Measurements from ENCODE around the gene CAVIN2. TPM values are rescaled to one million over a fixed set of nuclear protein-coding genes. Genes with fewer than 3 reads are reported as not detected.

CAVIN2 gene
- polyA plus RNA-seq, 2 of the 4 experiments (the other 2 are of a cell fraction) = 9.6 to 20.3 TPM

DNA sequence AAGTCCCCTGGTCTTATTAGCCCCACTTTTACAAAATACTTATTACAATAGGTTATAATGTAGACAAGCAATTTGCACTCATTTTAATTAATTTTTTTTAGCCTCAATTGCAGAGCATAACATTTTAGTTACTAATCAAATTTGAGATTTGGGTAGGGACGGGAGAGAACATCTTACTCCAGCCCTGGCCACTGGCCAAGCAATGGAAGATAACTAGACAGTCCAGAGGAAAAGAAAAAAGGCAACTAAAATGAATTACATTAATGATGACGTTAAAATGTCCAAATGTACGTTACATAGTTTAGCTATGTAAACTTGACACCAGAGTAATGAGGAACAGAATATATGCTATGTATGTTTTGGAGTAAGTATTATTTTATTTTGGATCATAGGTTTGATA is 11.0 kb upstream of the CAVIN2 start:
- no peak overlapping the region for H3K4me3 ChIP-seq
- no peak for DNase-seq (ENCODE audit: low read depth in 1 of 2, low spot score in 1 of 2)
- ChIA-PET POLR2A (no interaction called here), CTCF (interaction anchor here (2.0 kb wide), 1 partner anchor 11 kb away, joined by 9 read pairs; the partner anchor contains the start of gene CAVIN2)
- no peak for ATAC-seq
- H3K9me3 ChIP-seq = 0 out of 3 replicates have a peak, but pooled peaks cover 2% of the 10 kb centered on the region
- WGBS (ENCODE audit: missing lambda C conversion rate) = 86% methylated on average over 3 of the region's 3 CpGs
- H3K4me1 ChIP-seq = peaks cover 27% of the 10 kb centered on the region
- no peak overlapping the region for H3K4me2 ChIP-seq
- no peak for FAIRE-seq
- H3K27ac ChIP-seq = no peak overlapping the region
- TF ChIP-seq HOXB5 (CRISPR knock-in tag; IDR thresholded peaks at IDR 0.05) (no peak), HOXB13 (CRISPR knock-in tag; IDR thresholded peaks at IDR 0.05; ENCODE audit: low read depth) (no peak), JUNB (IDR thresholded peaks at IDR 0.05) (no peak), FOSB (CRISPR knock-in tag; IDR thresholded peaks at IDR 0.05) (no peak), RFX5 (IDR thresholded peaks at IDR 0.05) (no peak), JUN (IDR thresholded peaks at IDR 0.05) (no peak), EHMT2 (IDR thresholded peaks at IDR 0.05; ENCODE audit: low read depth) (no peak), KDM5A (IDR thresholded peaks at IDR 0.05) (no peak)
- TF ChIP-seq, protein P1, sequence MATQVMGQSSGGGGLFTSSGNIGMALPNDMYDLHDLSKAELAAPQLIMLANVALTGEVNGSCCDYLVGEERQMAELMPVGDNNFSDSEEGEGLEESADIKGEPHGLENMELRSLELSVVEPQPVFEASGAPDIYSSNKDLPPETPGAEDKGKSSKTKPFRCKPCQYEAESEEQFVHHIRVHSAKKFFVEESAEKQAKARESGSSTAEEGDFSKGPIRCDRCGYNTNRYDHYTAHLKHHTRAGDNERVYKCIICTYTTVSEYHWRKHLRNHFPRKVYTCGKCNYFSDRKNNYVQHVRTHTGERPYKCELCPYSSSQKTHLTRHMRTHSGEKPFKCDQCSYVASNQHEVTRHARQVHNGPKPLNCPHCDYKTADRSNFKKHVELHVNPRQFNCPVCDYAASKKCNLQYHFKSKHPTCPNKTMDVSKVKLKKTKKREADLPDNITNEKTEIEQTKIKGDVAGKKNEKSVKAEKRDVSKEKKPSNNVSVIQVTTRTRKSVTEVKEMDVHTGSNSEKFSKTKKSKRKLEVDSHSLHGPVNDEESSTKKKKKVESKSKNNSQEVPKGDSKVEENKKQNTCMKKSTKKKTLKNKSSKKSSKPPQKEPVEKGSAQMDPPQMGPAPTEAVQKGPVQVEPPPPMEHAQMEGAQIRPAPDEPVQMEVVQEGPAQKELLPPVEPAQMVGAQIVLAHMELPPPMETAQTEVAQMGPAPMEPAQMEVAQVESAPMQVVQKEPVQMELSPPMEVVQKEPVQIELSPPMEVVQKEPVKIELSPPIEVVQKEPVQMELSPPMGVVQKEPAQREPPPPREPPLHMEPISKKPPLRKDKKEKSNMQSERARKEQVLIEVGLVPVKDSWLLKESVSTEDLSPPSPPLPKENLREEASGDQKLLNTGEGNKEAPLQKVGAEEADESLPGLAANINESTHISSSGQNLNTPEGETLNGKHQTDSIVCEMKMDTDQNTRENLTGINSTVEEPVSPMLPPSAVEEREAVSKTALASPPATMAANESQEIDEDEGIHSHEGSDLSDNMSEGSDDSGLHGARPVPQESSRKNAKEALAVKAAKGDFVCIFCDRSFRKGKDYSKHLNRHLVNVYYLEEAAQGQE (IDR thresholded peaks at IDR 0.05) = no peak
- TF ChIP-seq, protein P2, sequence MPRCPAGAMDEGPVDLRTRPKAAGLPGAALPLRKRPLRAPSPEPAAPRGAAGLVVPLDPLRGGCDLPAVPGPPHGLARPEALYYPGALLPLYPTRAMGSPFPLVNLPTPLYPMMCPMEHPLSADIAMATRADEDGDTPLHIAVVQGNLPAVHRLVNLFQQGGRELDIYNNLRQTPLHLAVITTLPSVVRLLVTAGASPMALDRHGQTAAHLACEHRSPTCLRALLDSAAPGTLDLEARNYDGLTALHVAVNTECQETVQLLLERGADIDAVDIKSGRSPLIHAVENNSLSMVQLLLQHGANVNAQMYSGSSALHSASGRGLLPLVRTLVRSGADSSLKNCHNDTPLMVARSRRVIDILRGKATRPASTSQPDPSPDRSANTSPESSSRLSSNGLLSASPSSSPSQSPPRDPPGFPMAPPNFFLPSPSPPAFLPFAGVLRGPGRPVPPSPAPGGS (IDR thresholded peaks at IDR 0.05) = no peak
- TF ChIP-seq, protein P3, sequence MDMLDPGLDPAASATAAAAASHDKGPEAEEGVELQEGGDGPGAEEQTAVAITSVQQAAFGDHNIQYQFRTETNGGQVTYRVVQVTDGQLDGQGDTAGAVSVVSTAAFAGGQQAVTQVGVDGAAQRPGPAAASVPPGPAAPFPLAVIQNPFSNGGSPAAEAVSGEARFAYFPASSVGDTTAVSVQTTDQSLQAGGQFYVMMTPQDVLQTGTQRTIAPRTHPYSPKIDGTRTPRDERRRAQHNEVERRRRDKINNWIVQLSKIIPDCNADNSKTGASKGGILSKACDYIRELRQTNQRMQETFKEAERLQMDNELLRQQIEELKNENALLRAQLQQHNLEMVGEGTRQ (IDR thresholded peaks at IDR 0.05) = no peak

DNA sequence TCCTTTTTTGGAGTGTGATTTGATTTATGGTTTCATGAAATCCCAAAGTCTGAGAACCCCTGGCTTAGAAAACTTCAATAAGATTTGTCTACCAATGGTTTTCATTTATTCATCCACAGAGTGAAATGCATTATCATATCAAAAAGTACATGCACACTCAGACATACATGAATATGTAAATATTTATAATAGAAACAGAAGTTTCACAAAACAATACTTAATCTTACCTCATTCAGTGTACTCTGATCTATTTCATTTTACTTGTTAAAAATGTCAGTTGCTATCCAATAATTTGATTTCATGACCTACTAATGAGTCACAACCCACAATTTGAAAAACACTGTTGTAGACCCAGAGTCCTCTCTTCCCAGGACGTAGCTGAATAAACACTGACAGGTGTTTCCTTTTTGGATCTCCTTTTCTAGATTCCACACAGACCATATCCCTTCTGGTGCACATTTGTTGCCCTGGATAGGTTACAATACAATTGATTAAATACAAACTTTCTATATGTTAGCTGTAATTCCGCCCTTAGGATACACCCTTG is 10.4 kb upstream of the CAVIN2 start:
- DNase-seq (ENCODE audit: low read depth in 1 of 2, low spot score in 1 of 2) (no peak), ATAC-seq (no peak), FAIRE-seq (no peak)
- no peak for TF ChIP-seq JUNB (IDR thresholded peaks at IDR 0.05)
- TF ChIP-seq POLR2AphosphoS2 (conservative IDR thresholded peaks at IDR 0.05; ENCODE audit: low read length) = no peak
- TF ChIP-seq FOSL2 (IDR thresholded peaks at IDR 0.05) = no peak
- TF ChIP-seq FOSL2 (CRISPR knock-in tag; IDR thresholded peaks at IDR 0.05) = no peak
- no peak for TF ChIP-seq JUN (IDR thresholded peaks at IDR 0.05)
- TF ChIP-seq, protein P4, sequence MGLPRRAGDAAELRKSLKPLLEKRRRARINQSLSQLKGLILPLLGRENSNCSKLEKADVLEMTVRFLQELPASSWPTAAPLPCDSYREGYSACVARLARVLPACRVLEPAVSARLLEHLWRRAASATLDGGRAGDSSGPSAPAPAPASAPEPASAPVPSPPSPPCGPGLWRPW (IDR thresholded peaks at IDR 0.05) = no peak
- no peak for TF ChIP-seq MAZ (IDR thresholded peaks at IDR 0.05; ENCODE audit: borderline replicate concordance, low read depth, low read length)
- TF ChIP-seq, protein P5, sequence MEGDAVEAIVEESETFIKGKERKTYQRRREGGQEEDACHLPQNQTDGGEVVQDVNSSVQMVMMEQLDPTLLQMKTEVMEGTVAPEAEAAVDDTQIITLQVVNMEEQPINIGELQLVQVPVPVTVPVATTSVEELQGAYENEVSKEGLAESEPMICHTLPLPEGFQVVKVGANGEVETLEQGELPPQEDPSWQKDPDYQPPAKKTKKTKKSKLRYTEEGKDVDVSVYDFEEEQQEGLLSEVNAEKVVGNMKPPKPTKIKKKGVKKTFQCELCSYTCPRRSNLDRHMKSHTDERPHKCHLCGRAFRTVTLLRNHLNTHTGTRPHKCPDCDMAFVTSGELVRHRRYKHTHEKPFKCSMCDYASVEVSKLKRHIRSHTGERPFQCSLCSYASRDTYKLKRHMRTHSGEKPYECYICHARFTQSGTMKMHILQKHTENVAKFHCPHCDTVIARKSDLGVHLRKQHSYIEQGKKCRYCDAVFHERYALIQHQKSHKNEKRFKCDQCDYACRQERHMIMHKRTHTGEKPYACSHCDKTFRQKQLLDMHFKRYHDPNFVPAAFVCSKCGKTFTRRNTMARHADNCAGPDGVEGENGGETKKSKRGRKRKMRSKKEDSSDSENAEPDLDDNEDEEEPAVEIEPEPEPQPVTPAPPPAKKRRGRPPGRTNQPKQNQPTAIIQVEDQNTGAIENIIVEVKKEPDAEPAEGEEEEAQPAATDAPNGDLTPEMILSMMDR (IDR thresholded peaks at IDR 0.05) = no peak
- TF ChIP-seq SREBF2 (IDR thresholded peaks at IDR 0.05) = no peak
- no peak for TF ChIP-seq KDM5A (IDR thresholded peaks at IDR 0.05)
- TF ChIP-seq NPAS2 (CRISPR knock-in tag; IDR thresholded peaks at IDR 0.05; ENCODE audit: borderline replicate concordance) = no peak
- TF ChIP-seq EP300 (IDR thresholded peaks at IDR 0.05) = no peak
- TF ChIP-seq CHD2 (IDR thresholded peaks at IDR 0.05; ENCODE audit: low read length, partially characterized antibody) = no peak
- TF ChIP-seq ZC3H11A (IDR thresholded peaks at IDR 0.05) = no peak
- TF ChIP-seq EHF (CRISPR knock-in tag; IDR thresholded peaks at IDR 0.05) = no peak
- TF ChIP-seq HOXB13 (CRISPR knock-in tag; IDR thresholded peaks at IDR 0.05; ENCODE audit: low read depth) = no peak
- no peak for TF ChIP-seq ZFP36 (IDR thresholded peaks at IDR 0.05; ENCODE audit: borderline replicate concordance, partially characterized antibody)
- TF ChIP-seq TP53 (CRISPR knock-in tag; IDR thresholded peaks at IDR 0.05) = no peak
- no peak for TF ChIP-seq MYC (IDR thresholded peaks at IDR 0.05; ENCODE audit: borderline replicate concordance, low read length)
- CTCF ChIA-PET = no interaction called here
- WGBS (ENCODE audit: missing lambda C conversion rate) = 53% methylated on average over 2 of the region's 2 CpGs
- peaks cover 22% of the 10 kb centered on the region for H3K4me1 ChIP-seq
- no peak overlapping the region for H3K27ac ChIP-seq
- H3K9me3 ChIP-seq = 0 out of 3 replicates have a peak, but pooled peaks cover 2% of the 10 kb centered on the region
- H3K4me2 ChIP-seq = no peak overlapping the region
- H3K4me3 ChIP-seq = no peak overlapping the region
- POLR2A ChIA-PET = no interaction called here
